ENCODE results near the gene MT2A.
"Not testable (repeated sequence)": the region's sequence is repeated elsewhere in the genome, so short reads cannot be mapped to it uniquely, and the experiment has no call there.

MT2A gene

DNA sequence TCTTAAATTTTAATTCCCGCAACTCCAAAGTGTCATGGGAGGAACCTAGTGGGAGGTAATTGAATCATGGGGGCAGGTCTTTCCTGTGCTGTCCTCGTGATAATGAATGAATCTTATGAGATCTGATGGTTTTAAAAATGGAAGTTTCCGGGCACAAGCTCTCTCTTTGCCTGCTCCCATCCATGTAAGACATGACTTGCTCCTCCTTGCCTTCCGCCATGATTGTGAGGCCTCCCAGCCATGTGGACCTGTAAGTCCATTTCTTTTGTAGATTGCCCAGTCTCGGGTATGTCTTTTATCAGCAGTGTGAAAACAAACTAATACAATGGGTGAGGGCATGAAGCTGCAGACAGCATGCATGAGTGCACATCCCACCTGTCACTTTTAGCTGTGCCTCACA, 14.8 kb downstream of the MT2A start:
- not testable (repeated sequence) for DNase-seq

DNA sequence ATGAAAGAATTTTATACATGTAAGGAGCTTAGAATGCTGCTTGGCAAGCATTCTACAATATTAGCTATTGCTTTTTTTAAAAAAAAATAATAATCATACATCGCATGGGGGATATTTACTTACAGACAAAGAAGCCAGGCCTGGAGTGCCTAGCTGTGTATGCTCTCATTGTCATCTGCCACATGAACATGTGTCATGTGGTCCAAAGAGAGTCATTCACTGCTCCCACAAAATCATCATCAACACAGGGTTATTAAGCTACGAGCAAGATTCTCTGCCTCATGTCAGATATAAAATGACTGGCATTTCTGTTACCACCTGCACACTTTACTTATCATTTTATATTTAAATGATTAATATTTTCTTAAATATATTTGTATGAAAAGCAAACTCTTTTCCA, 15.3 kb downstream of the MT2A start:
- no peak for DNase-seq

DNA sequence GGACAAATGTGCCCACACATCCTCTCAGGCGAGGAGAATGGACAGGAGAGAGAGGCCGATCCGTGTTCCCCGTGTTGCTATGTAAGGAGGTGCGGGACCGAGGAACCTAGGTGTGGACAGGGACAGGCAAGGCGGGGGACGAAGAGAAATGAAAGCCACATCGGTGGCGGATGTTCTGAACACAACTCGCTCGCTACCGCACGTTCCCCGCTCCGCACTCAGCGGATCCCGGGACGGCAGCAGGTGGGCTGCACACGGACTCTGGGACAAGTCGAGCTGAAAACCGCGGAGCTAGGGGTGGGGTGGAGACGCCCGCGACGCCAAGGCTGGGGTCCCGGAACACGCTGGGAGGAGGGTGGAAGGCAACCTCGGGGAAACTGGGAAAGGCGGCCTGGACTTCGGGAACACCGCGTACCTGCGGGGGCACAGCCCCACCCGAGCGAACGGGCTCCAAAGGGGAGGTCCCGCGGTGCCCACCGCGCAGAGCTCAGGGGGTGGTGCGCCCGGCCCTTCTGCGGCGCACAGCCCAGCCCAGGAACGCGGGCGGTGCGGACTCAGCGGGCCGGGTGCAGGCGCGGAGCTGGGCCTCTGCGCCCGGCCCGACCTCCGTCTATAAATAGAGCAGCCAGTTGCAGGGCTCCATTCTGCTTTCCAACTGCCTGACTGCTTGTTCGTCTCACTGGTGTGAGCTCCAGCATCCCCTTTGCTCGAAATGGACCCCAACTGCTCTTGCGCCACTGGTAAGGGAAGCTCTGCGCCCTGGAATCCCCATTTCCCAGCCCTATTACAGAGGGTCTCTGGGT, 17.0 kb downstream of the MT2A start, which contains the start of gene MT1E:
Gene MT1E (plus strand): TSS at position 642 of the 803 bp plus-strand sequence. CDS start 71 bp downstream, at position 713.
- DNase-seq = peak; percentile 41

DNA sequence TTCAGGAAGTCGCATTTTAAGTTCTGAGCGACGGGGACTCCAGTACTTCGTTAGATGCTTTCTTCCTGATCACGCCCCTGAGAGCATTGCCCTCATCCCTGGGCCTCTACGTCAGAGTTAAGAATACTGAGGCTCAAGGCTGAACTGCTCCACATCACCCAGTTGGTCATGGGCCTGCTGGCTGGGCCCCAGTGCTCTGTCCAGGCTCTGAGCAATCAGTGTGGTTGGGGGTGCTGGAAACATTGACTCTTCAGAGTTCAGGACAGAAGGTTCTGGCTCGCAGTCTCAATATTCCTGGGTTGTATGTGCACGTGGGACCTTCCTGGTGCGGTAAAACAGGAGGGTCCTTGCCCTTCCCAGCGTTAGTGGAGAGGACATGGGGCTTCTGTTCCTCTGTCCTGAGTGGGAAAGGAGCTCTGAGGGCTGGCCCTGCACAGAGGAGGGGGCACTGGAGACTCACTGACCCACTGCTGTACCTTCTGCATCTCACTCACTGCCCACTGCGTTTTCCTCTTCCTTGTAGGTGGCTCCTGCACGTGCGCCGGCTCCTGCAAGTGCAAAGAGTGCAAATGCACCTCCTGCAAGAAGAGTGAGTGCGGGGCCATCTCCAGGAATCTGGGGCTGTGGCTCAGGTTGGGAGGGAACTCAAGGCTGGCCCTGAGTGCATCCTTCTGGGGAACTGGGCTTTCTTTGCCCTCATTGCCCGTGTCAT, 17.7 kb downstream of the MT2A start:
- no peak for DNase-seq

DNA sequence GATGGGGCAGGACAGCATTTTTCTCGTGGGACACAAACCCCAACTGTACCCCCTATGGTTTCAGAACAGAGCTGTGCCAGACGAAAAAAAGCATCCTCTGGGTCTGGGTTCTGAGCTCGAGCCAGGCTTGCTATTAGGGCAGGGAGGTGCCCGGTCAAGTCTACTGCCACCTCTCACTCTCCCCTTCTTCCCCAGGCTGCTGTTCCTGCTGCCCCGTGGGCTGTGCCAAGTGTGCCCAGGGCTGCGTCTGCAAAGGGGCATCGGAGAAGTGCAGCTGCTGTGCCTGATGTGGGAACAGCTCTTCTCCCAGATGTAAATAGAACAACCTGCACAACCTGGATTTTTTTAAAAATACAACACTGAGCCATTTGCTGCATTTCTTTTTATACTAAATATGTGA, 18.3 kb downstream of the MT2A start:
- DNase-seq = no peak

DNA sequence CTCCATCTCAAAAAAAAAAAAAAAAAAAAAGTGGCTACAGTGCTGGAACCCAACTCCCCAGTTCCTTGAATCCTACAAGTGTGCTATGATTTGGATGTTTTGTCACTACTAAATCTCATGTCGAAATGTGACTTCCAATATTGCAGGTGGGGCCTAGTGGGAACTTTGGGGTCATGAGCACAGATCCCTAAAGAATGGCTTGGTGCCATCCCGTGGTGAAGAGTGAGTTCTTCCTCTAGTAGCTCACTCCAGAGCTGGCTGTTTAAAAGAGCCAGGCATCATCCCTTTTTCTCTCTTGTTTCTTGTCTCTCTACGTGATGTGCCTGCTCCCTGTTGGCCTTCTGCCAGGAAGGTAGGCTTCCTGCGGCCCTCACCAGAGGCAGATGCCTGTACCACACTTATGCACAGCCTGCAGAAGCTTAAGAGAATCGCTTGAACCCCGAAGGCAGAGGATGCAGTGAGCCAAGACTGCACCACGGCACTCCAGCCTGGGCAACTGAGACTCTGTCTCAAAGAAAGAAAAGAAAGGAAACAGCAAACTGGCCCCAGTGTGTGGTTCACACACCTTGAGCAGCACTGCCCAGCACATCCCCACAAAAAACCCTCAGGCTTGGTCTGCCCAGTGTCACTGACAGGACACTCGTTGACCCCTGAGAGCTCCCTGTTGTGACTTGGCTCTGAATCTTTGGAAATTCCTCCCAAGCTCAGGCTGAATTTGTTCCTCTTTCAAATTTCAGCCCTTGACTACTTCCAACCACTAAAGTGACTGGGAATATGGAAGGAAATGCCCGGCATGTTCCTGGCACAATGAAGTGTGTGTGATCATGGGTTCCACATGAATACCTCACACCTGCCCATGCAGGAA, 20.3 kb downstream of the MT2A start:
- DNase-seq = no peak

DNA sequence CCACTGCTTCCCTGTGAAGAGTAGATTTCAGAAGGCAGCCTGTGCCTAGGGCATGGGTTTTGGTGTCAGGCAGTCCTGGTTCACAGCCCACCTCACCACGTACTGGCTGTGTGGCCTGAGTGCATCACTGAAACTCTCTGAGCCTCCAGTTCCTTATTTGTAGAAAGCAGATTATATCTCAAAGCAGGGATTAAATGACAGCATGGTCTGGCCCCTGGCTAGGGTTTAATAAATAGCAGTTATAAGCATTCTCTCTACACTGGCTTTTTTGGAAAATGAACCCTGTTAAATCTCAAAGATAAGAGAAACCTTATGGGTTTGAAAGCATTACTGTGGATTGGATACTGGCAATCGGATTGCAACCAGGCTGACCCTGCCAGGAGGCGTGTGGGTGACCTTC, 21.1 kb downstream of the MT2A start:
- DNase-seq = no peak

DNA sequence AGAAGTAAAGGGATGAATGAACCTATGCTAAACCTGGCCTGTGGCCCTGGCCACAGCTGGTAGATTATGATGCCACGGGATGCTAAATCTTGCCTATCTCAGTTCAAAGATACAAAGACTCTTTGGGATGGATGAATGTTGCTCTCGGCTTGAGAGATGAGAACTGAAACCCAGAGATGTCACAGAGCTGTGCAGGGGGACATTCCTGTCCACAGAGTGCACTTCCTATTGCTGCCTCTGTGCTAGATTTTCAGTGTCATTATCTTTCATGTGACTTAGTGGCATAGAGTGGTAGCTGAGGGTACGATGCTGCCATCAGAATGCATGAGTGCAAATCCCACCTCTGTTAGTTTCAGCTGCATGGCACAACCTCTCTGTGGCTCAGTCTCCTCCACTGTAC, 21.8 kb downstream of the MT2A start:
- no peak for DNase-seq

DNA sequence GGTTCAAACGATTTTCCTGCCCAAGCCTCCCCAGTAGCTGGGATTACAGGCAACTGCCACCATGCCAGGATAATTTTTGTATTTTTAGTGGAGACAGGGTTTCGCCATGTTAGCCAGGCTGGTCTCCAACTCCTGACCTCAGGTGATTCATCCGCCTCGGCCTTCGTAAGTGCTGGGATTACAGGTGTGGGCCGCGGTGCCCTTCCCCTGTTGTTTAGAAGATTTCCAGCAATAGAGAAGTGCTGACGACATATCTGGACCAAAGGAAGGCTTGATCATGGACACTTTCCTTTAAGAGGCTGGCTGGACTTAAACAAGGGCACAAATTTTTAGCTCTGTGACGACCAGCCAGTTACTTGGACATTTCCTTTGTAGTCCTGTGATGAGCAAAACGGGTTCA, 22.8 kb downstream of the MT2A start:
- DNase-seq = no peak

DNA sequence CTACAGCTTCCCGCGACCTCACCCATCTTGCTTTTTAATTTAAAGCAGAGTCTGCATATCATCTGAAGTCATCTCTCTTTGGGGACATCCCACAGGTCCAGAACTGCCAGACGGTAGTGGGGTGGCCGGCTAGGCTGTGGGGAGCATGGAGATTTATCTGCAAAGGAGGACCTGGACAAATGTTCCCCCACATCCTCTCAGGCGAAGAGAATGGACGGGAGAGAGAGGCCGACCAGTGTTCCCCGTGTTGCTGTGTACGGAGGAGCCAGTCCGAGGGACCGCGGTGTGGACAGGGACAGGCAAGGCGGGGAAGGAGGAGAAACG, 23.4 kb downstream of the MT2A start:
- no peak for DNase-seq

DNA sequence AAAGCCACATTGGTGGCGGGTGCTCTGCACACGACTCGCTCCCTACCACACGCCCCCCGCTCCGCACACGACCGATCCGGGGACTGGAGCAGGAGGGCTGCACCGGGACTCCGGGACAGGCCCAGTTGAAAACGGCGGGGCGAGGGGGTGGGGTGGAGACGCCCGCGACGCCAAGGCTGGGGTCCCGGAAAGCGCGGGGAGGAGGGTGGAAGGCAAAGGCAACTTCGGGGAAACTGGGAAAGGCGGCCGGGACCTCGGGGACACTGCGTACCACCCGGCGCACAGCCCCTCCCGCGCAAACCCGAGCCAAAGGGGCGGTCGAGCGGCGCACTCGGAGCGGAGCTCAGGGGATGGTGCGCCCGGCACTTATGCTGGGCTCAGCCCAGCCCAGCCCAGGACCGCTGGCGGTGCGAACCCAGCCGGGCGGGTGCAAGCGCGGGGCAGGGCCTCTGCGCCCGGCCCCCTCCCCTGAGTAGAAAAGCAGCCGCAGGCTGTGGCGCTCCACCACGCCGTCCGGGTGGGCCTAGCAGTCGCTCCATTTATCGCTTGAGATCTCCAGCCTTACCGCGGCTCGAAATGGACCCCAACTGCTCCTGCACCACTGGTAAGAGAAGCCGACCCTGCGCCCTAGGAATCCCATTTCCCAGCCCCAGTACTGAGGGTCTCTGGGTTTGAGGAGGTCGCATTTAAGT, 23.9 kb downstream of the MT2A start, which contains the start of gene MT1M:
Gene MT1M (plus strand): TSS at position 504 of the 692 bp plus-strand sequence. CDS start 73 bp downstream, at position 577.
- DNase-seq = peak; percentile 32

DNA sequence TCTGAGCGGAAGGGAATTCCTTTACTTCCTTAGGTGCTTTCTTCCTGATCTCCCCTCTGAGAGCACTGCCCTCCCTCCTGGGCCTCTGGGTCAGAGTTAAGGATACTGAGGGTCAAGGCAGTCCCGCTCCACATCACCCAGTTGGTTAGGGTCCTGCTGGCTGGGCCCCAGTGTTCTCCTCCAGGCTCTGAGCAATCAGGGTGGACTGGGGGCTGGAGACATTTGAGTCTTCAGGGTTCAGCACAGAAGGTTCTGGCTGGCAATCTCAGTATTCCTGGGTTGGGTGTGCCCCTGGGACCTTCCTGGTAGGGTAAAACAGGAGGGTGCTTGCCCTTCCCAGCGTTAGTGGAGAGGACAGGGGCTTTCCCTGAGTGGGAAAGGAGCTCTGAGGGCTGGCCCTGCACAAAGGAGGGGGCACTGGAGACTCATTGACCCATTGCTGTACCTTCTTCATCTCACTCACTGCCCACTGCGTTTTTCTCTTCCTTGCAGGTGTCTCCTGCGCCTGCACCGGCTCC, 24.5 kb downstream of the MT2A start:
- DNase-seq = no peak

DNA sequence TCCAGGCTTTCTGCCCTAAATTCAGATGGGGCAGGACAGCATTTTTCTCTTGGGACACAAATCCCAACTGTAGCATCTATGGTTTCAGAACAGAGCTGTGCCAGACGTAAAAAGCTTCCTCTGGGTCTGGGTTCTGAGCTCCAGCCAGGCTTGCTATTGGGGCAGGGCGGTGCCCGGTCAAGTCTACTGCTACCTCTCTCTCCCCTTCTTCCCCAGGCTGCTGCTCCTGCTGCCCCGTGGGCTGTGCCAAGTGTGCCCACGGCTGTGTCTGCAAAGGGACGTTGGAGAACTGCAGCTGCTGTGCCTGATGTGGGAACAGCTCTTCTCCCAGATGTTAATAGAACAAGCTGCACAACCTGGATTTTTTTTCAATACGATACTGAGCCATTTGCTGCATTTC, 25.2 kb downstream of the MT2A start:
- no peak for DNase-seq

DNA sequence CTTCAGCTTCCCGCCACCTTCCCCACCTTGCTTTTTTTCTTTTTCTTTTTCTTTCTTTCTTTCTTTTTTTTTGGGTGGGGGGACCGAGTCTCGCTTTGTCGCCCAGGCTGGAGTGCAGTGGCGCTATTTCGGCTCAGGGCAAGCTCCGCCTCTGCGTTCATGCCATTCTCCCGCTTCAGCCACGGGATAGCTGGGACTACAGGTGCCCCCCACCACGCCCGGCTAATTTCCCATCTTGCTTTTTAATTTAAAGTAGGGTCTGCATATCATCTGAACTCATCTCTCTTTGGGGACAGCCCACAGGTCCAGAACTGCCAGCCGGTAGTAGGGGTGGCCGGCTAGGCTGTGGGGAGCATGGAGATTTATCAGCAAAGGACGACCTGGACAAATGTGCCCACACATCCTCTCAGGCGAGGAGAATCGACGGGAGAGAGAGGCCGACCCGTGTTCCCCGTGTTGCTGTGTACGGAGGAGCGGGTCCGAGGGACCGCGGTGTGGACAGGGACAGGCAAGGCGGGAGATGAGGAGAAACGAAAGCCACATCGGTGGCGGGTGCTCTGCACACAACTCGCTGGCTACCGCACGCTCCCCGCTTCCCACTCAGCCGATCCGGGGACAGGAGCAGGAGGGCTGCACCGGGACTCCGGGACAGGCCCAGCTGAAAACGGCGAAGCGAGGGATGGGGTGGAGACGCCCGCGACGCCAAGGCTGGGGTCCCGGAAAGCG, 26.5 kb downstream of the MT2A start:
- DNase-seq = no peak

DNA sequence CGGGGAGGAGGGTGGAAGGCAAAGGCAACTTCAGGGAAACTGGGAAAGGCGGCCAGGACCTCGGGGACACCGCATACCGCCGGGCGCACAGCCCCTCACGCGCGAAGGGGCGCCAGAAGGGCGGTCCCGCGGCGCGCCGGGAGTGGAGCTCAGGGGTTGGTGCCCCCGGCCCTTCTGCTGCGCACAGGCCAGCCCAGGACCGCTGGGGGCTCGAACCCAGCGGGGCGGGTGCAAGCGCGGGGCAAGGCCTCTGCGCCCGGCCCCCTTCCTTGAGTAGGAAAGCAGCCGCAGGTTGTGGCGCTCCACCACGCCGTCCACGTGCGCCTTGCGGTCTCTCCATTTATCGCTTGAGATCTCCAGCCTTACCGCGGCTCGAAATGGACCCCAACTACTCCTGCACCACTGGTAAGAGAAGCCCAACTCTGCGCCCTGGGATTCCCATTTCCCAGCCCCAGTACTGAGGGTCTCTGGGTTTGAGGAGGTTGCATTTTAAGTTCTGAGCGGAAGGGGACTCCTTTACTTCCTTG, 27.1 kb downstream of the MT2A start:
- no peak for DNase-seq

DNA sequence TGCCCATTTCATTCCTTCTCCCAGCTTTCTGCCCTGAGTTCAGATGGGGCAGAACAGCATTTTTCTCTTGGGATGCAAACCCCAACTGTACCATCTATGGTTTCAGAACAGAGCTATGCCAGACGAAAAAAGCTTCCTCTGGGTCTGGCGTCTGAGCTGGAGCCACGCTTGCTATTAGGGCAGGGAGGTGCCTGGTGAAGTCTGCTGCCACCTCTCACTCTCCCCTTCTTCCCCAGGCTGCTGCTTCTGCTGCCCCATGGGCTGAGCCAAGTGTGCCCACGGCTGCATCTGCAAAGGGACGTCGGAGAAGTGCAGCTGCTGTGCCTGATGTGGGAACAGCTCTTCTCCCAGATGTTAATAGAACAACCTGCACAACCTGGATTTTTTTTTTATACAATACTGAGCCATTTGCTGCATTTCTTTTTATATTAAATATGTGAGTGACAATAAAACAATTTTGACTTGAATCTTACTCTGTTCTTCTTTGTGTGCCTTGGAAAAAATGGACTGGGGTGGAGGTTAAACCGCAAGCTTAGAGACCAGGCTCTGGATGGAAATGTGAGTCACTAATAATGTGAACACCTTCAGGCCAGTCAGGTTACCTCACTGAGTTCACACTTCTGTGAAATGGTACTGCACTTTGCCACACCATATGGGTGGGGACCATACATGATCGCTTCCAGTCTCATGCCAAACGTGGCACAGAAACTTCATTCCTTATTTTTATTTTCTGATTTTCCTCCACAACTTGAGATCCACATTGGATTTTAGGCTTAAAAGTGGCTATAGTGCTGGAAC, 28.4 kb downstream of the MT2A start:
- DNase-seq = no peak

DNA sequence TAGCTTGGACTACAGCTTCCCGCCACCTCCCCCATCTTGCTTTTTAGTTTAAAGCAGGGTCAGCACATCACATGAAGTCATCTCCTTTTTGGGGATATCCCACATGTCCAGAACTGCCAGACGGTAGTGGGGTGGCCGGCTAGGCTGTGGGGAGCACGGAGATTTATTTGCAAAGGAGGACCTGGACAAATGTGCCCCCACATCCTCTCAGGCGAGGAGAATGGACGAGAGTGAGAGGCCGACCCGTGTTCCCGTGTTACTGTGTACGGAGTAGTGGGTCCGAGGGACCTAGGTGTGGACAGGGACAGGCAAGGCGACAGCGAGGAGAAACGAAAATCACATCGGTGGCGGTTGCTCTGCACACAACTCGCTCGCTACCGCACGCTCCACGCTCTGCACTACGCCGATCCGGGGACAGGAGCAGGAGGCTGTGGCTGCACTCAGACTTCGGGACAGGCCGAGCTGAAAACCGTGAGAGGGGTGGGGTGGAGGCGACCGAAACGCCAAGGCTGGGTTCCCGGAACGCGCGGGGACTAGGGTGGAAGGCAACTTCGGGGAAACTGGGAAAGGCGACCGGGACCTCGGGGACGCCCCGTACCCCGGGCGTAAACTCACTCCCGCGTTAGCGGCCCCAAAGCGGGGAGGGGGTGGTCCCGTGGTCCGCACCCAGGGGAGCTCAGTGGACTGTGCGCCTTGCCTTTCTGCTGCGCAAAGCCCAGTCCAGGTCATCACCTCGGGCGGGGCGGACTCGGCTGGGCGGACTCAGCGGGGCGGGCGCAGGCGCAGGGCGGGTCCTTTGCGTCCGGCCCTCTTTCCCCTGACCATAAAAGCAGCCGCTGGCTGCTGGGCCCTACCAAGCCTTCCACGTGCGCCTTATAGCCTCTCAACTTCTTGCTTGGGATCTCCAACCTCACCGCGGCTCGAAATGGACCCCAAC, 29.7 kb downstream of the MT2A start, which contains the start of gene MT1A:
Gene MT1A (plus strand): TSS at position 853 of the 937 bp plus-strand sequence. CDS start 73 bp downstream, at position 926.
- DNase-seq = no peak

DNA sequence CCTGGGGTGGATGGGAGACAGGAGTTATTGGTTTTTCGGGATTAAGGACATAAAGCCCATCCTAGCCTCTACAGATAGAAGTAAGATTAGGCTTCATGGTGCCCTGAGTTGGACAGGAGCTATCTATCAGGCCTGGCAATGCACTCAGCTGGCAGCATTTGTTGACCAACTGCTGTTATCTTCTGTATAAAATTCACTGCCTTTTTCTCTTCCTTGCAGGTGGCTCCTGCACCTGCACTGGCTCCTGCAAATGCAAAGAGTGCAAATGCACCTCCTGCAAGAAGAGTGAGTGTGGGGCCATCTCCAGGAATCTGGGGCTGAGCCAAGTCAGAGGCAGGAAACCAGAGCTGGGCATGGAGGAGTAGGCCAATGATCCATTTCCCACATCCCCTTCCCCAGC, 30.7 kb downstream of the MT2A start:
- DNase-seq = no peak

DNA sequence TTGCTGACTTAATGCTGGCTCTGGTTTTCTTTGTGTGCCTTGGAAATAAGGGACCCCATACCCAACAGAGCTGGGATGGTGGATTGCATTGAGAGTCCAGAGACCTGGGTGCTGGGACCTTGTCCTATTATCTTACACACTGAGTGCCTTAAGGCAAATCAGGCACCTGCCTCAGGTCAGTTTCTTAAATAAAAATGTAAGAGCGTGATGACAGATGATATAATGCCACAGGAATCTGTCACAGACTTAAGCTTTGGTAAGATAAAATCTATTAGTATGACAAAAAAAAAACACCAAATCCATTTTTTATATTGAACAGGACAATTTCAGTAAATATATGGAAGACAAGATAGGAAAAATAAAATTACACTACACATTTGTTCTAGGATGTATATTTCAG, 31.7 kb downstream of the MT2A start:
- DNase-seq = no peak

All from NCI-H146 (cell line).